Panc1 (cell line): ENCODE measurements around the gene ZBTB46. TPM values are rescaled to one million over a fixed set of nuclear protein-coding genes. Genes with fewer than 3 reads are reported as not detected.
A peak's percentile ranks its signal among the peaks of the same experiment; 100 is the strongest.

Experiments
- ATAC-seq: fragments of 200-7000 bp; cut with Tn5 transposase; 2 replicates; pipeline ENCODE4 v1.9.1; 2020; ENCODE audit warnings: mild to moderate bottlenecking, moderate library complexity
- BruUV-seq: library from RNA; stranded (reverse); fragments of 400-500 nt; replicated peaks from 2 replicates; lab custom pipeline; 2021; lab: Mats Ljungman, UMichigan
- CTCF ChIA-PET: fragments of 300-600 bp; sonication (Branson Sonifier 250); formaldehyde crosslinking; loops from one replicate; lab custom pipeline; 2022; ENCODE audit warnings: antibody characterized with exemption; lab: Charles Lee
- POLR2A ChIA-PET: fragments of 300-600 bp; sonication (Branson Sonifier 250); formaldehyde crosslinking; loops from one replicate; lab custom pipeline; 2022; ENCODE audit warnings: antibody characterized with exemption; lab: Charles Lee
- DNase-seq: peaks from one replicate; pipeline ENCODE4 v3.0.0-alpha.2; 2010; ENCODE audit warnings: low read depth, low spot score
- H3K27ac ChIP-seq: 2 replicates; pipeline ENCODE4 v1.5.1; 2011; ENCODE audit warnings: mild to moderate bottlenecking, low read length, inconsistent platforms
- H3K27me3 ChIP-seq: fragments of 200-500 bp; sonication (Bioruptor generic); 2 replicates; pipeline ENCODE4 v1.6.0; 2014; ENCODE audit warnings: low read length, inconsistent platforms; ENCODE audit not compliant: control insufficient read depth, insufficient read depth
- H3K36me3 ChIP-seq: fragments of 200-500 bp; sonication (Bioruptor generic); 2 replicates; pipeline ENCODE4 v1.5.1; 2014; ENCODE audit warnings: inconsistent platforms, mild to moderate bottlenecking, low read length, moderate library complexity; ENCODE audit not compliant: control insufficient read depth, insufficient read depth
- H3K4me1 ChIP-seq: 2 replicates; pipeline ENCODE4 v1.5.1; 2011; ENCODE audit warnings: inconsistent platforms, mild to moderate bottlenecking, low read length, moderate library complexity; ENCODE audit not compliant: control insufficient read depth, insufficient read depth
- H3K4me3 ChIP-seq, 2 experiments: 2 replicates each; pipeline ENCODE4 v1.5.1; 2011 to 2012; ENCODE audit warnings: low read depth in 2 of 2, low read length in 2 of 2, mild to moderate bottlenecking in 2 of 2, inconsistent platforms in 1 of 2, moderate library complexity in 1 of 2
- H3K9me3 ChIP-seq: fragments of 200-500 bp; sonication (Bioruptor generic); 2 replicates; pipeline ENCODE4 v1.5.1; 2014; ENCODE audit warnings: low read depth, mild to moderate bottlenecking, inconsistent platforms, low read length, moderate library complexity; ENCODE audit not compliant: control insufficient read depth, insufficient read depth
- POLR2AphosphoS5 ChIP-seq: IDR thresholded peaks from 2 replicates; pipeline ENCODE4 v1.6.1; 2012; ENCODE audit warnings: mild to moderate bottlenecking, low read depth, low read length, moderate library complexity
- REST ChIP-seq, 2 experiments: IDR thresholded peaks; 2 replicates each; pipeline ENCODE4 v1.6.1; 2011 to 2012; ENCODE audit warnings: low read depth in 2 of 2, control low read depth in 1 of 2, low read length in 1 of 2, mild to moderate bottlenecking in 1 of 2, moderate library complexity in 1 of 2; ENCODE audit not compliant: insufficient read depth in 1 of 2
- SIN3A ChIP-seq: IDR thresholded peaks from 2 replicates; pipeline ENCODE4 v1.6.1; 2012; ENCODE audit warnings: low read depth, mild to moderate bottlenecking, low read length, moderate library complexity, borderline replicate concordance; ENCODE audit not compliant: insufficient read depth
- TCF7L2 ChIP-seq: IDR thresholded peaks from 2 replicates; pipeline ENCODE4 v1.6.1; 2011; ENCODE audit warnings: mild to moderate bottlenecking, low read depth, low read length, inconsistent platforms
- in situ Hi-C: cut with HindIII; loops from 2 replicates; pipeline ENCODE4 v1.10.0; 2016; ENCODE audit warnings: low sequenced_read_pairs, low pct_unique_long_range_greater_than_20kb
- intact Hi-C: fragments of 100-400 bp; cut with micrococcal nuclease; formaldehyde crosslinking; loops from one replicate; pipeline ENCODE4 v1.10.0; 2022; ENCODE audit not compliant: unreplicated experiment
- total RNA-seq: library from RNA; stranded (reverse); gene quantifications from one replicate; pipeline ENCODE4 v1.2.1, GENCODE V29; 2021; ENCODE audit not compliant: unreplicated experiment
- TF ChIP-seq, protein P1 (sequence below): fragments of 450-650 bp; IDR thresholded peaks from 2 replicates; pipeline ENCODE4 v1.5.1; 2017; ENCODE audit warnings: mild to moderate bottlenecking

Gene ZBTB46
- total RNA-seq, 1 experiment from 2014 or later = 15.2 TPM

DNA sequence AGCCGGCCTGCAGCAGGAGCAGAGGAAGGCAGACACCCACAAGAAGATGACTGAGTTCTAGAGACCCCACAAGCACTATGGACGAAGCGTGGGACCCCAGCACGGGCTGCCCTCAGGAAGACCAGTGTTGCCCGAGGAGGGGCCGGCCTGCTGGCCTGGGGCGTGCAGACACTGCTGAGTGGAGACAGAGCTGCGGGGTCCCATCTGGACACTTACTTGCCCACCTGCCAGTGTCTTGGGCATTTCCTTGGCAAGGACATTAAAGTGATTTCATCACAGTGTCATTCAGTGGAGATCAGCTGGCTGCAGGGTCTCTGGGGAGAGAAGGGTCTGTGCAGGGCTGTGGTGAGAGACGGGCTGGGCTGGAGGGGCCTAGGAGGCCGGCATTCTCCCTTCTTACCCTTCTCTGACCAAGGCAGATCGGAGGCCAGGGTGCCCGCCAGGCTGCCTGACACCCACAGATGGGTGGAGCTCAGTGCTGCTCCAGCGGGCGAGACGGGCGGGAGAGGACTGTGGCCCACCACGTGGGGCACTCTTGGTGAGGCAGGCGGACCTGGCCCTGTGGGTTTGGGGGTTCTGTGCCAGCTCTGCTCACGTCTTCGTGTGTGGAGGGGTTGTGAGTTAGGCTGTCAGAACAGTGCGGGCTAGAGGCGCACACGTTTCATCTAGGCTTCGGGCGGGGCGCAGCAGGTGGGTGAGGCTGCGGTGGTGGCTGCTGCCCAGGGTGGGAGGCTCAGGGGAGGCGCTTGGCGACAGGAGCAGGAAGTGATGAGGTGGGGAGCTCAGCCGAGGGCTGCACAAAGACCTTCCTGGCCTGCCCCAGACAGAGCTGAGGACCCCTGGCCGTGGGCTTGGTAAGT lies 95.0 kb downstream of the ZBTB46 start, which contains the start of gene LIME1:
Gene LIME1 (plus strand): TSS at position 806 of the 860 bp plus-strand sequence. CDS start 886 bp downstream, outside the sequence.
- H3K4me1 ChIP-seq = peaks cover 34% of the 10 kb centered on the region
- H3K36me3 ChIP-seq = no peaks in the 10 kb centered on the region
- no peak for TF ChIP-seq SIN3A
- no peak for TF ChIP-seq POLR2AphosphoS5
- TF ChIP-seq, protein P1, sequence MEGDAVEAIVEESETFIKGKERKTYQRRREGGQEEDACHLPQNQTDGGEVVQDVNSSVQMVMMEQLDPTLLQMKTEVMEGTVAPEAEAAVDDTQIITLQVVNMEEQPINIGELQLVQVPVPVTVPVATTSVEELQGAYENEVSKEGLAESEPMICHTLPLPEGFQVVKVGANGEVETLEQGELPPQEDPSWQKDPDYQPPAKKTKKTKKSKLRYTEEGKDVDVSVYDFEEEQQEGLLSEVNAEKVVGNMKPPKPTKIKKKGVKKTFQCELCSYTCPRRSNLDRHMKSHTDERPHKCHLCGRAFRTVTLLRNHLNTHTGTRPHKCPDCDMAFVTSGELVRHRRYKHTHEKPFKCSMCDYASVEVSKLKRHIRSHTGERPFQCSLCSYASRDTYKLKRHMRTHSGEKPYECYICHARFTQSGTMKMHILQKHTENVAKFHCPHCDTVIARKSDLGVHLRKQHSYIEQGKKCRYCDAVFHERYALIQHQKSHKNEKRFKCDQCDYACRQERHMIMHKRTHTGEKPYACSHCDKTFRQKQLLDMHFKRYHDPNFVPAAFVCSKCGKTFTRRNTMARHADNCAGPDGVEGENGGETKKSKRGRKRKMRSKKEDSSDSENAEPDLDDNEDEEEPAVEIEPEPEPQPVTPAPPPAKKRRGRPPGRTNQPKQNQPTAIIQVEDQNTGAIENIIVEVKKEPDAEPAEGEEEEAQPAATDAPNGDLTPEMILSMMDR = no peak
- TF ChIP-seq TCF7L2 = no peak
- no peak for TF ChIP-seq REST (IDR thresholded peaks at IDR 0.05; ENCODE audit: insufficient read depth in 1 of 2, low read depth in 2 of 2, low read length in 1 of 2)
- ChIA-PET CTCF (interaction anchor here (0.6 to 0.7 kb wide), 2 partner anchors 15 to 197 kb away, joined by 3 to 5 read pairs; no protein-coding TSS in a partner anchor), POLR2A (no interaction called here)
- no peak within 1 kb of the TSS for H3K27ac ChIP-seq
- in situ Hi-C loops (no loop called here), intact Hi-C loops (no loop called here)
- no TSS peak for BruUV-seq
- H3K27me3 ChIP-seq = no peaks in the 10 kb centered on the region
- ATAC-seq (no peak), DNase-seq (no peak)
- H3K9me3 ChIP-seq = no peaks in the 10 kb centered on the region
- H3K4me3 ChIP-seq = no peak within 1 kb of the TSS

DNA sequence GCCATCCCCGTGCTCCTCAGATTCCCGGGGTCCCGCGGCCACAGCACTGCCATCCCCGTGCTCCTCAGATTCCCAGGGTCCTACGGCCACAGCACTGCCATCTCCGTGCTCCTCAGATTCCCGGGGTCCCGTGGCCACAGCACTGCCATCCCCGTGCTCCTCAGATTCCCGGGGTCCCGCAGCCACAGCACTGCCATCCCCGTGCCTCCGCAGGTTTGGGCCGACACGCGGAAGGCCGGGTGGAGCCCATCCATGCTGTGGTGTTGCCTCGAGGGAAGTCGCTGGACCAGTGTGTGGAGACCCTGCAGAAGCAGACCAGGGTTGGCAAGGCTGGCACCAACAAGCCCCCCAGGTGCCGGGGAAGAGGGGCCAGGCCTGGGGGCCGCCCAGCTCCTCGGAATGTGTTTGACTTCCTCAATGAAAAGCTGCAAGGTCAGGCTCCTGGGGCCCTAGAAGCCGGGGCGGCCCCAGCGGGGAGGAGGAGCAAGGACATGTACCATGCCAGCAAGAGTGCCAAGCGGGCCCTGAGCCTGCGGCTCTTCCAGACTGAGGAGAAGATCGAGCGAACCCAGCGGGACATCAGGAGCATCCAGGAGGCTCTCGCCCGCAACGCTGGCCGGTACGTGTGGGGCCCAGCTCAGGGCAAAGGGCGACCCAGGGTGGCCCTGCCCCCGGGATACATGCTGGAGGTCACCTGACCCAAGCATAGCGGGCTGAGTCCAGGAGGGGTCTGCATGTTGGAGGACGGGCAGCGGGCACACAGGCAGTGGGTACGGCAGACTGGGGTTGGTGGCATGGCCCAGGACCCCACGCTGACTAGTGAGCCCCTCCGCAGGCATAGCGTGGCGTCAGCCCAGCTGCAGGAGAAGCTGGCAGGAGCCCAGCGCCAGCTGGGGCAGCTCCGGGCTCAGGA lies 95.9 kb downstream of the ZBTB46 start:
- no peak overlapping the region for H3K27ac ChIP-seq
- no peaks in the 10 kb centered on the region for H3K9me3 ChIP-seq
- intact Hi-C loops = no loop called here
- H3K27me3 ChIP-seq = no peaks in the 10 kb centered on the region
- ATAC-seq (no peak), DNase-seq (no peak)
- CTCF ChIA-PET = interaction anchor here (0.5 kb wide), 1 partner anchor 50 kb away, joined by 5 read pairs; no protein-coding TSS in a partner anchor
- peaks cover 32% of the 10 kb centered on the region for H3K4me1 ChIP-seq
- no peak for TF ChIP-seq REST (IDR thresholded peaks at IDR 0.05; ENCODE audit: insufficient read depth in 1 of 2, low read depth in 2 of 2, low read length in 1 of 2)
- no peak for TF ChIP-seq SIN3A
- TF ChIP-seq TCF7L2 = no peak
- TF ChIP-seq, protein P1 = no peak
- TF ChIP-seq POLR2AphosphoS5 = no peak
- H3K4me3 ChIP-seq = no peak overlapping the region
- BruUV-seq = TSS peak; percentile 52
- no peaks in the 10 kb centered on the region for H3K36me3 ChIP-seq
- in situ Hi-C loops = no loop called here
- POLR2A ChIA-PET = interaction anchor here (0.6 kb wide), 1 partner anchor 160 kb away, joined by 10 read pairs; no protein-coding TSS in a partner anchor
